Caco-2 (cell line): ENCODE results near the gene TOR1AIP2. TPM values are rescaled to one million over a fixed set of nuclear protein-coding genes. Genes with fewer than 3 reads are reported as not detected.
"Not testable (repeated sequence)": the region's sequence is repeated elsewhere in the genome, so short reads cannot be mapped to it uniquely, and the experiment has no call there.

ENCODE experiments used
- BruUV-seq: library from RNA; stranded (reverse); fragments of 400-500 nt; replicated peaks from 2 replicates; lab custom pipeline; 2021; lab: Mats Ljungman, UMichigan
- CTCF ChIA-PET: fragments of 300-600 bp; sonication (Branson Sonifier 250); formaldehyde crosslinking; loops from one replicate; lab custom pipeline; 2022; ENCODE audit warnings: antibody characterized with exemption; lab: Charles Lee
- POLR2A ChIA-PET: fragments of 300-600 bp; sonication (Branson Sonifier 250); formaldehyde crosslinking; loops from one replicate; lab custom pipeline; 2022; ENCODE audit warnings: antibody characterized with exemption; lab: Charles Lee
- DNase-seq, 2 experiments: peaks; one replicate each; pipeline versions ENCODE4 v3.0.0 to v3.0.0-alpha.2; 2020 to 2022
- H3K27me3 ChIP-seq: replicated peaks from 2 replicates; pipeline ENCODE4 v1.6.0; 2011; ENCODE audit warnings: low read length; ENCODE audit not compliant: control insufficient read depth, insufficient read depth
- H3K36me3 ChIP-seq: 2 replicates; pipeline ENCODE4 v1.5.1; 2011; ENCODE audit warnings: low read length; ENCODE audit not compliant: control insufficient read depth, insufficient read depth
- H3K4me1 ChIP-seq: fragments of 250-450 bp; sonication (Bioruptor Pico); 2 replicates; pipeline ENCODE4 v1.5.1; 2020; ENCODE audit warnings: mild to moderate bottlenecking
- H3K4me3 ChIP-seq: 2 replicates; pipeline ENCODE4 v1.5.1; 2011; ENCODE audit warnings: low read depth, mild to moderate bottlenecking, control low read depth, low read length
- H3K9me3 ChIP-seq: fragments of 250-450 bp; sonication (Bioruptor Pico); 2 replicates; pipeline ENCODE4 v1.5.1; 2020; ENCODE audit warnings: mild to moderate bottlenecking, moderate library complexity
- H3K27ac Mint-ChIP-seq: one replicate; pipeline ENCODE4 v1.8.0; 2022; ENCODE audit warnings: mixed read lengths; ENCODE audit not compliant: unreplicated experiment
- H3K27me3 Mint-ChIP-seq: one replicate; pipeline ENCODE4 v1.8.0; 2022; ENCODE audit warnings: mixed read lengths; ENCODE audit not compliant: insufficient read depth, unreplicated experiment
- H3K36me3 Mint-ChIP-seq: one replicate; pipeline ENCODE4 v1.8.0; 2022; ENCODE audit warnings: mild to moderate bottlenecking, mixed read lengths; ENCODE audit not compliant: insufficient read depth, unreplicated experiment
- H3K4me1 Mint-ChIP-seq: one replicate; pipeline ENCODE4 v1.8.0; 2022; ENCODE audit warnings: low read depth, mixed read lengths; ENCODE audit not compliant: unreplicated experiment
- H3K4me3 Mint-ChIP-seq: one replicate; pipeline ENCODE4 v1.8.0; 2022; ENCODE audit warnings: mild to moderate bottlenecking, moderate library complexity, mixed read lengths; ENCODE audit not compliant: unreplicated experiment
- H3K9me3 Mint-ChIP-seq: one replicate; pipeline ENCODE4 v1.8.0; 2022; ENCODE audit warnings: mixed read lengths; ENCODE audit not compliant: unreplicated experiment
- CTCF ChIP-seq, 2 experiments: fragments of 200-600 bp in 1 of 2; IDR thresholded peaks; 1 replicate in 1 of 2; 2 replicates in 1 of 2; pipeline versions ENCODE4 v1.5.1 to v1.8.0; 2011 to 2022; ENCODE audit warnings: antibody characterized with exemption in 1 of 2, control low read depth in 1 of 2, inconsistent platforms in 1 of 2, low read depth in 1 of 2, low read length in 1 of 2, mild to moderate bottlenecking in 1 of 2, moderate library complexity in 1 of 2; ENCODE audit not compliant: insufficient read depth in 1 of 2, severe bottlenecking in 1 of 2, unreplicated experiment in 1 of 2
- intact Hi-C: fragments of 100-400 bp; cut with micrococcal nuclease; formaldehyde crosslinking; loops from one replicate; pipeline ENCODE4 v1.10.0; 2022; ENCODE audit not compliant: unreplicated experiment
- total RNA-seq: library from RNA; stranded (reverse); gene quantifications from 2 replicates; pipeline ENCODE4 v1.2.3, GENCODE V29; 2022

The TOR1AIP2 gene
- total RNA-seq, 1 experiment from 2014 or later = 92.8 TPM

GRCh38 chr1:179853102-179853501 is 24.5 kb downstream of the TOR1AIP2 start:
- DNase-seq = no peak
- H3K9me3 ChIP-seq = no peaks in the 10 kb centered on the region
- intact Hi-C loops = no loop called here
- H3K27ac Mint-ChIP-seq = no peak overlapping the region
- H3K36me3 ChIP-seq = 0 out of 2 replicates have a peak, but pooled peaks cover 1% of the 10 kb centered on the region
- no peaks in the 10 kb centered on the region for H3K27me3 ChIP-seq
- no peaks in the 10 kb centered on the region for H3K9me3 Mint-ChIP-seq
- CTCF ChIA-PET = interaction anchor here (0.6 to 1.2 kb wide), 2 partner anchors 14 to 38 kb away, joined by 3 to 5 read pairs; no protein-coding TSS in a partner anchor
- no peaks in the 10 kb centered on the region for H3K4me1 Mint-ChIP-seq
- POLR2A ChIA-PET = no interaction called here
- peaks cover 66% of the 10 kb centered on the region for H3K36me3 Mint-ChIP-seq
- BruUV-seq = no TSS peak
- no peak overlapping the region for H3K4me3 ChIP-seq
- no peaks in the 10 kb centered on the region for H3K27me3 Mint-ChIP-seq
- no peak overlapping the region for H3K4me3 Mint-ChIP-seq
- TF ChIP-seq CTCF (IDR thresholded peaks at IDR 0.05; ENCODE audit: insufficient read depth in 1 of 2, low read depth in 1 of 2, low read length in 1 of 2, severe bottlenecking in 1 of 2, unreplicated experiment in 1 of 2) = no peak
- H3K4me1 ChIP-seq = no peaks in the 10 kb centered on the region; the same call in 1 of the 2 replicates

GRCh38 chr1:179848233-179848632 is 29.4 kb downstream of the TOR1AIP2 start:
- POLR2A ChIA-PET = no interaction called here
- CTCF ChIA-PET = interaction anchor here (0.6 kb wide), 1 partner anchor 296 kb away, joined by 3 read pairs; no protein-coding TSS in a partner anchor

GRCh38 chr1:179840107-179840506 is 37.5 kb downstream of the TOR1AIP2 start:
- ChIA-PET CTCF (no interaction called here), POLR2A (no interaction called here)
- no TSS peak for BruUV-seq

More at GRCh38 chr1:179848233-179848632, 29.4 kb downstream of the TOR1AIP2 start:
- no peaks in the 10 kb centered on the region for H3K27me3 ChIP-seq
- H3K36me3 Mint-ChIP-seq = peaks cover 57% of the 10 kb centered on the region
- DNase-seq = no peak
- no peak overlapping the region for H3K4me3 ChIP-seq
- no TSS peak for BruUV-seq
- H3K36me3 ChIP-seq = 0 out of 2 replicates have a peak, but pooled peaks cover 1% of the 10 kb centered on the region
- H3K9me3 ChIP-seq = no peaks in the 10 kb centered on the region
- TF ChIP-seq CTCF (IDR thresholded peaks at IDR 0.05; ENCODE audit: insufficient read depth in 1 of 2, low read depth in 1 of 2, low read length in 1 of 2, severe bottlenecking in 1 of 2, unreplicated experiment in 1 of 2) = no peak
- H3K9me3 Mint-ChIP-seq = no peaks in the 10 kb centered on the region
- intact Hi-C loops = no loop called here
- no peaks in the 10 kb centered on the region for H3K27me3 Mint-ChIP-seq
- H3K4me1 ChIP-seq = no peaks in the 10 kb centered on the region
- no peak overlapping the region for H3K27ac Mint-ChIP-seq
- no peaks in the 10 kb centered on the region for H3K4me1 Mint-ChIP-seq
- no peak overlapping the region for H3K4me3 Mint-ChIP-seq

GRCh38 chr1:179836686-179837445 is 40.7 kb downstream of the TOR1AIP2 start:
- H3K27me3 ChIP-seq, H3K4me3 ChIP-seq, POLR2A ChIA-PET, BruUV-seq, H3K4me3 Mint-ChIP-seq, H3K9me3 Mint-ChIP-seq, DNase-seq, H3K9me3 ChIP-seq, H3K36me3 ChIP-seq, H3K27ac Mint-ChIP-seq, H3K27me3 Mint-ChIP-seq, H3K4me1 Mint-ChIP-seq, intact Hi-C loops: not testable (repeated sequence)
- CTCF ChIA-PET = interaction anchor here (1.5 kb wide), 1 partner anchor 22 kb away, joined by 4 read pairs; no protein-coding TSS in a partner anchor
- peaks cover 10% of the 10 kb centered on the region for H3K4me1 ChIP-seq
- peaks cover 11% of the 10 kb centered on the region for H3K36me3 Mint-ChIP-seq

More at GRCh38 chr1:179840107-179840506, 37.5 kb downstream of the TOR1AIP2 start:
- Histone ChIP-seq H3K4me1 (peaks cover 10% of the 10 kb centered on the region), H3K27me3 (no peaks in the 10 kb centered on the region), H3K36me3 (no peaks in the 10 kb centered on the region; the same call in 1 of the 2 replicates), H3K9me3 (no peaks in the 10 kb centered on the region), H3K4me3 (no peak overlapping the region)
- Mint-ChIP-seq H3K27me3 (no peaks in the 10 kb centered on the region), H3K4me1 (no peaks in the 10 kb centered on the region), H3K27ac (no peak overlapping the region), H3K36me3 (peaks cover 11% of the 10 kb centered on the region), H3K4me3 (no peak overlapping the region), H3K9me3 (no peaks in the 10 kb centered on the region)
- DNase-seq = no peak
- no peak for TF ChIP-seq CTCF (IDR thresholded peaks at IDR 0.05; ENCODE audit: insufficient read depth in 1 of 2, low read depth in 1 of 2, low read length in 1 of 2, severe bottlenecking in 1 of 2, unreplicated experiment in 1 of 2)
- intact Hi-C loops = no loop called here
